ENCODE results near the gene LEUTX.

LEUTX gene

GRCh38 chr19:39833160-39833463 lies 54.5 kb downstream of the LEUTX start:
- no peak for TF ChIP-seq TAF1 (IDR thresholded peaks at IDR 0.05; ENCODE audit: borderline replicate concordance, insufficient read depth, low read length)
- TF ChIP-seq POLR2AphosphoS5 (IDR thresholded peaks at IDR 0.05; ENCODE audit: low read depth, low read length), result no peak
- no peak for TF ChIP-seq REST (IDR thresholded peaks at IDR 0.05; ENCODE audit: insufficient read depth in 1 of 2, low read depth in 2 of 2, low read length in 2 of 2)
- no peak for TF ChIP-seq SIN3A (IDR thresholded peaks at IDR 0.05; ENCODE audit: borderline replicate concordance, insufficient read depth, low read length)
- no peak for TF ChIP-seq FOXP2 (optimal IDR thresholded peaks at IDR 0.05; ENCODE audit: borderline replicate concordance, extremely low read depth, extremely low read length, insufficient read depth)

DNA sequence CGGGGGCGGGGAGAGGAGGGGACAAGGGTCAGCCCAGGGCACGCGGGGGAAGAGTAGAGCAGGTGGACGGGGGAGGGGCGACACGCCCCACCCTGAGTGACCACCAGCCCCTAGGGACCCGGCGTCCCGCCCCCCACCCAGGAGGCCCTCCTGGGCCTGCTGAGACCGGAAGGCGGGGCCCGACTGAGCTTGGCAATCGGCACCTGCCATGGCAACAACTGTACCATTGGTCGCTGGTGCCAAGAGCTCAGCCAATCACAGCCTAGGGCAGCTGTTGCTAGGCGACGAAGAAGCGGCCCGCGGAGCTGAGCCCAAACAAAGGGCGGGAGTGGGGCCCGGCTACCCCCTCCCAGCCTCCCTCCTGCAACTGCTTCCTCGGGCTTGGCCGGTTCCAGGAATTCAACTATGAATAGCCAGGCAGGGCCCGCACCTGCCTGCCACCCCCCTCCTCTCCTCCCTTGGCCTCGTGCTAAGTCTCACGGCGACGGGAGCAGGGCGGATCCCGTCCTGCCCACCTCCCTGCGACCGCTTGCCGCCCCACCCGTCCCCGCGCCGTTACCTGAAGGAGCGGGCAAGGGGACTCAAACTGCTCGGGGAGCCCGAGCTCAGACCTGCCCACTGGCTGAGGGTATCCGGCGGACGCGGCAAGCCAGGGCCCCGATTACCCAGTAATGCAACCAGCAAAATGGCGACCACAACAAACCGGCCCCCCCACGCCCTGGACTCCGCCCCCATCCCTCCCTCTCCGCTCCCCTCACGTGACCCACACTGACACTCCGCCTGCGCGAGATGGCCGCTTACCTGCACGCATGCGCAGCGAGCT lies 55.0 kb downstream of the LEUTX start, which contains the start of gene DYRK1B:
Gene DYRK1B (minus strand): TSS at position 699 of the 823 bp plus-strand sequence. CDS start 2,295 bp downstream, outside the sequence.
- TF ChIP-seq SIN3A (IDR thresholded peaks at IDR 0.05; ENCODE audit: borderline replicate concordance, insufficient read depth, low read length) (peak; percentile 94; the same call in 1 of the 2 replicates), REST (IDR thresholded peaks at IDR 0.05; ENCODE audit: insufficient read depth in 1 of 2, low read depth in 2 of 2, low read length in 2 of 2) (0 out of 4 replicates have a peak, but pooled peaks of 1 of the 2 experiments have one; percentile 8), TAF1 (IDR thresholded peaks at IDR 0.05; ENCODE audit: borderline replicate concordance, insufficient read depth, low read length) (no peak), POLR2AphosphoS5 (IDR thresholded peaks at IDR 0.05; ENCODE audit: low read depth, low read length) (peak; percentile 79; the same call in 1 of the 2 replicates)

DNA sequence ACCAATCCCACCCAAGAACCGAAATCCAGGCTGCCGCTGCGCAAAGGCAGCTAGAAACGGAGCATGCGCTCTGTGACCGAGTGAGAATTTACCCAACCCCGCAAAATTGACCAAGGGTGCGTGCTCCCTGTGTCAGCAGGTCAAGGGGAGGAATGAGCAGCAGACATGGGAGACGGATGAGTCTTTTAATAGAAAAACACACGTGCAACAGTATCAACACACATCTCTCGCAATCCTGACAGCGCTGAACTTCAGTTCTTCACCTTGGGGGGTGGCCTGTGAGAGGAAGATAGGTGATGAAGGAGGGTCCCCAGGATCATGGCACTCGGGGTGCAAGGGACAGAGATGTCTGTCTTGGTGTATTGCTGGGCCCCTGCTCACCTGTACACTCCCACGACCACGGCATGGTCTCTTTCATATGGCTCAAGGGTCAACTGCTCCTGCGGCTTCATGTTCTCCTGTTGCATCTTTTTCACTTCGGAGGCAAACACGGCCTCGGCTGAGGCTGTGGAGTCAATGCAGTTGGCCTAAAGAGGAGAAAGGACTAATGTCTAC lies 55.7 kb downstream of the LEUTX start:
- TF ChIP-seq SIN3A (IDR thresholded peaks at IDR 0.05; ENCODE audit: borderline replicate concordance, insufficient read depth, low read length) (no peak), REST (IDR thresholded peaks at IDR 0.05; ENCODE audit: insufficient read depth in 1 of 2, low read depth in 2 of 2, low read length in 2 of 2) (no peak), FOXP2 (optimal IDR thresholded peaks at IDR 0.05; ENCODE audit: borderline replicate concordance, extremely low read depth, extremely low read length, insufficient read depth) (no peak)
